Sciatic nerve (tissue), 2 donors: Measurements from ENCODE around the gene NSFL1C. TPM values are rescaled to one million over a fixed set of nuclear protein-coding genes. Genes with fewer than 3 reads are reported as not detected.
"Not testable (repeated sequence)": the region's sequence is repeated elsewhere in the genome, so short reads cannot be mapped to it uniquely, and the experiment has no call there.

Experiments
- ATAC-seq: fragments of 200-7000 bp; cut with Tn5 transposase; one replicate; pipeline ENCODE4 v1.9.1; 2020; ENCODE audit warnings: mild to moderate bottlenecking, moderate library complexity
- DNase-seq: peaks from one replicate; pipeline ENCODE4 v3.0.0-alpha.2; 2020; ENCODE audit warnings: low spot score
- intact Hi-C: fragments of 100-400 bp; cut with DNase I; formaldehyde crosslinking; loops from one replicate; pipeline ENCODE4 v1.14.2; 2022
- total RNA-seq: library from RNA; stranded (reverse); fragmentation: NEBNext Ultra II Directional; extraction: Animal tissue kit (Norgen Biotek cat#: 25700); gene quantifications from one replicate; pipeline ENCODE4 v1.2.1, GENCODE V29; 2021
- donor health status: DM: no; HTN: no; CAD: no.
- donor health status: DM: no; HTN: no; CAD: no.

Gene NSFL1C
- total RNA-seq, 1 donor from 2014 or later, result 77.9 TPM

GRCh38 chr20:1405801-1406200, 60.8 kb downstream of the NSFL1C start:
- ATAC-seq, result no peak
- intact Hi-C loops, result no loop called here
- no peak for DNase-seq

GRCh38 chr20:1403624-1404023, 63.0 kb downstream of the NSFL1C start:
- DNase-seq, result no peak
- no peak for ATAC-seq
- intact Hi-C loops, result no loop called here

GRCh38 chr20:1402149-1402548, 64.5 kb downstream of the NSFL1C start:
- DNase-seq, result no peak
- ATAC-seq, result no peak
- intact Hi-C loops, result no loop called here

GRCh38 chr20:1401451-1401907, 65.2 kb downstream of the NSFL1C start:
- no peak for DNase-seq
- no peak for ATAC-seq
- intact Hi-C loops, result no loop called here

GRCh38 chr20:1399678-1400366, 66.8 kb downstream of the NSFL1C start:
- intact Hi-C loops, ATAC-seq, DNase-seq: not testable (repeated sequence)

- ATAC-seq, DNase-seq, intact Hi-C loops: not testable (repeated sequence)
Measured at GRCh38 chr20:1398185-1398584, 68.5 kb downstream of the NSFL1C start.

- DNase-seq (no peak), ATAC-seq (no peak)
Measured at GRCh38 chr20:1397710-1398109, 68.9 kb downstream of the NSFL1C start.

GRCh38 chr20:1396702-1397101, 69.9 kb downstream of the NSFL1C start:
- ATAC-seq (no peak), DNase-seq (no peak)
- intact Hi-C loops, result no loop called here

More at GRCh38 chr20:1397710-1398109, 68.9 kb downstream of the NSFL1C start:
- intact Hi-C loops, result no loop called here

- DNase-seq (no peak), ATAC-seq (no peak)
- intact Hi-C loops, result no loop called here
Measured at GRCh38 chr20:1396264-1396663, 70.4 kb downstream of the NSFL1C start.

GRCh38 chr20:1394686-1395085, 72.0 kb downstream of the NSFL1C start:
- no peak for ATAC-seq
- intact Hi-C loops, result loop anchor here (5.0 kb wide), 1 partner anchor 67 kb away; the partner anchor contains the start of gene SDCBP2
- DNase-seq, result no peak

- intact Hi-C loops, result loop anchor here (5.0 kb wide), 1 partner anchor 66 kb away; the partner anchor contains the start of gene SDCBP2
- no peak for ATAC-seq
- DNase-seq, result no peak
Measured at GRCh38 chr20:1393507-1393882, 73.2 kb downstream of the NSFL1C start.

- intact Hi-C loops, result loop anchor here (5.0 kb wide), 1 partner anchor 66 kb away; the partner anchor contains the start of gene SDCBP2
- ATAC-seq, result peak; percentile 97
- DNase-seq, result peak; percentile 93
Measured at GRCh38 chr20:1392693-1393506, 73.7 kb downstream of the NSFL1C start, which contains the start of gene FKBP1A. Gene FKBP1A (minus strand): TSS chr20:1393054. CDS start chr20:1392998, 56 bp downstream.

GRCh38 chr20:1392443-1392692, 74.3 kb downstream of the NSFL1C start:
- peak; percentile 2 for ATAC-seq
- intact Hi-C loops, result loop anchor here (5.0 kb wide), 1 partner anchor 65 kb away; the partner anchor contains the start of gene SDCBP2
- no peak for DNase-seq

Other genes starting within 250 kb of the NSFL1C start
- not detected for gene RAD21L1, start 240.8 kb downstream of the NSFL1C start, total RNA-seq
- gene SNPH, start 200.6 kb downstream of the NSFL1C start, total RNA-seq, result 4.9 TPM
- gene SDCBP2, start 137.7 kb downstream of the NSFL1C start, total RNA-seq, result 5.9 TPM
- gene FKBP1A, start 73.8 kb downstream of the NSFL1C start, total RNA-seq, result 242 TPM
- 8.2 TPM for gene SIRPB2, start 24.6 kb upstream of the NSFL1C start, total RNA-seq
- not detected for gene SIRPD, start 90.9 kb upstream of the NSFL1C start, total RNA-seq
- 6.6 TPM for gene SIRPB1, start 153.2 kb upstream of the NSFL1C start, total RNA-seq
- gene SIRPG, start 190.9 kb upstream of the NSFL1C start, total RNA-seq, result not detected